NCI-H1105 (cell line): ENCODE data around the gene MYL5.
"Not testable (repeated sequence)": the region's sequence is repeated elsewhere in the genome, so short reads cannot be mapped to it uniquely, and the experiment has no call there.

ENCODE experiments used
- DNase-seq: peaks from one replicate; lab custom pipeline; 2025; lab: John Stamatoyannopoulos, UW

Gene MYL5

DNA sequence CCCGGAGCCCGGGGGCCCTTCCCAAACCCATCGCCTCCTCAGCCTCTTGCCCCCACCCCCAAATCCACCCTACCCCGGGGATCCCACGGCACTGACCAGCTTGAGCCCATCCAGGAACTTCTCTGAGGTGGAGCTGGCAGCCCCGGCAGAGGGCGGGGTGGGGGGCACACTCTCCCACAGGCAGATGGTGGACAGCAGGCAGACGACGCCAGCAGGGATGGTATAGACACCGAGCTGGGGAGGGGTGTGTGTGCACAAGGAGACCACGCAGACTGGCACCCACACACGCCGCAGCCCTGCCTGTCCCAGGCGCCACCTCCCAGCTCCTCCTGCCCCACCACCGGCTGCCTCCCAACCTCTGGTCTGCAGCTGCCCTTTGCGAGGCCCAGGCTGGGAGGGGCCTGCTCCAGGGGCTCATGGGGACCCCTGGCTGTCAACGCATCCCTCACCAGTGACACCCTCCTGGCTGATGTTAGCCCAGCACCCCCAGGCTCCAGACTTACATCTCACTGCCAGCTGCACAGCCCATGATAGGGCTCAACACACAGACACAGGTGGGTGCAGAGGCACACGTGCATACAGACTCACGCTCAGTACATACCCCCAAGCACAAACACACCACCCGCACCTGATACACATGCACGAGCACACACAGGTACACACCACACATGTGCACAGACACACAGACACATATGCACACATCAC, 10.4 kb downstream of the MYL5 start:
- DNase-seq = no peak

DNA sequence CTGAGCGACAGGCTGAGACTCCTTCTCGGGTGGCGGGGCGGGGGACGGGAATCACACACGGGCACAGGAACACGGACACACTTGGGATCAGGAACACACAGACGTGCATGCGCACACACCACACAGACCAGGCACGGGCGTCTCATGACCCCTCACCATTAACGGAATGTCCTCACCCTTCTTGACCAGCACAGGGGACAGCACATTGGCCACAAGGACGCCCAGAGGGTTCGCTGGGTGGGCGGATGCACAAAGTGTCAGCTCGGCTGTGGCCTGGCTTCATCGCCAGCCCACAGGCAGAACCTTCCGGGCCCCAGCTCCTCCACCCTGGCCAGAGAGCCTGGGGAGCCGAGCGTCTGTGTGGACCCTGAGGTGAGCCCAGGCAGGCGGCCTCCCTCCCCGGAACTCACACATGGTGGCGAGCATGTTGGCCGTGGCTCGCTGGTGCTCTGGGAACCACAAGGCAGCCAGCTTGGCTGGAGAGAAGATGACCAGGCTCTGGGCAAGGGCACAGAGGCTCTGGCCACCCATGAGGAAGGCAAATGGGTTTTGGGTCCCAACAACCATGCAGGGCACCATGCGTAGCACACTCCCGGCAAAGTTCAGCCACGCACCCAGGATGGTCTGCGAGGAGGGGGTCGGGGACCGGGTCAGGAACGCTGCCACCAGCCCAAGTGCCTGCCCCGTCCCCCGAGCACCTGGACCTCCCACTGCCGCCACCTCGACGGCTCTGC, 11.5 kb downstream of the MYL5 start:
- no peak for DNase-seq

DNA sequence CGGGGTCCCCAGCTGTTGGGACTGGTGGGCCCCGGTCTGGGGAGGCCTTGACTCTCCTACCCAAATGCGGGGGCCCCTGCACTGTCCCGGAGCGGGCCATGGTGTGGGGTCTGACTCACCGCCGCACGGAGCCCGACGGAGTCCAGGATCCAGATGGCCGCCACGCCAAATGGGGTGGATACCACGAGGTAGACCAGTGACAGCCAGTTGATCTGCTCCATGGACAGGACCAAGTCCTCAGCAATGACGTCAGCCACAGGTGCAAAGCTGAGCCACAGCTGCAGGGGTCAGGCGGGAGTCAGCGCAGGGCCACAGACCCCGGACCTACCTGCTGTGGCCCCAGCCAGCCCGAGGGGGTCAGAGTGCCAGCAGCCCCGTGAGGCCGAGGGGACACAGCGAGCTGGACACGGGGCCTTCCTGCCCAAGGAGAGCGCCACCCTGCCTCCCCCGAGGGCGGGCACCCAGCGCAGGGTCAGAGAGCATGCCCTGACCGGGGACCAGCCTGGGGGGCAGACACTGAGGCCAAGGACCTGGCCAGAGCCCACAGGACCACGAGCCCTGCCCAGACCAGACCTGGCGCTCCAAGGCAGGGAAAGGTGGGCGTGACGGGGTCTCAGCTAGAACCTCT, 12.2 kb downstream of the MYL5 start:
- no peak for DNase-seq

DNA sequence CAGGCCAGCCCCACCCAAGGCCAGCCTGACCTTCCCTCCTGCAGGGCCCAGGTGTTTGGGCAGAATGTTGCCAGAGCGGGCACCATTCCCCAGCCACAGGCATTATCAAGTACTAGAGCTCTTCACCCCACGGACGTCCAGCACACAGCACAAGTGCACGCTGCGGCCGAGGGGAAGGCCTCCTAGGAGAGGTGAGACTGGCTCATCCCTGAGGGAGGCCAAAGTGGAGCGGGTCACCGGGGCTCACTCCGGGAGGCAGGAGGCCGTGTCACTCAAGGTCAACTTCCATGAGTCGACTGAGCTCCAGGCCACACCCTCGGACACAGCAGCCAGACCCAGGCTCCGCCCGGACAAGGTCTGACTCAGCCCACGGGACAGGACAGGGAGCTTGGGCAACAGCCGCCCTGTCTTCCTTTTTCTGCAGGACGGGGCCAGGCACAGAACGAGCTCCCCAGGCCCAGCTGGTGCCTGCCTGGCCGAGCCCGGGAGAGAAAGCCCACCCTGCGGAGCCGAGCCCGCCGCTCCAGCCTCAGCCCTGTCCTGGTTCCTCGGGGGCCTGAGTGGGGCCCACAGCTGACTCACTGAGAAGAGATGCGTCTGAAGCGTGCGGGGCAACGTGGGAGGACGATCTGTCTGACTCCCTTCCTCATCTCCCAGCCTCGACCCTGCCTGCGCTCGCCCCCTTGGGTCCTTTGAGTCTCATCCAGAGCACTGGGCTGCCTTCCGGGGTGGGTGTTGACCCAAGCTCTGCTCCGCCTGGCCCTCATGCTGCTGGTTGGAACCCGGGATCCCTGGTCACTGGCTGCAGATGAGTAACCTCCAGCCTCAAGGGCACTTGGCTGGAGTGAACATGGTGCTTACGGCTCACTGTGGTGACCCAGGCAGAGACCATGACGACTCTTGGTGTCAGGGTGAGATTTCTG, 13.0 kb downstream of the MYL5 start:
- no peak for DNase-seq

DNA sequence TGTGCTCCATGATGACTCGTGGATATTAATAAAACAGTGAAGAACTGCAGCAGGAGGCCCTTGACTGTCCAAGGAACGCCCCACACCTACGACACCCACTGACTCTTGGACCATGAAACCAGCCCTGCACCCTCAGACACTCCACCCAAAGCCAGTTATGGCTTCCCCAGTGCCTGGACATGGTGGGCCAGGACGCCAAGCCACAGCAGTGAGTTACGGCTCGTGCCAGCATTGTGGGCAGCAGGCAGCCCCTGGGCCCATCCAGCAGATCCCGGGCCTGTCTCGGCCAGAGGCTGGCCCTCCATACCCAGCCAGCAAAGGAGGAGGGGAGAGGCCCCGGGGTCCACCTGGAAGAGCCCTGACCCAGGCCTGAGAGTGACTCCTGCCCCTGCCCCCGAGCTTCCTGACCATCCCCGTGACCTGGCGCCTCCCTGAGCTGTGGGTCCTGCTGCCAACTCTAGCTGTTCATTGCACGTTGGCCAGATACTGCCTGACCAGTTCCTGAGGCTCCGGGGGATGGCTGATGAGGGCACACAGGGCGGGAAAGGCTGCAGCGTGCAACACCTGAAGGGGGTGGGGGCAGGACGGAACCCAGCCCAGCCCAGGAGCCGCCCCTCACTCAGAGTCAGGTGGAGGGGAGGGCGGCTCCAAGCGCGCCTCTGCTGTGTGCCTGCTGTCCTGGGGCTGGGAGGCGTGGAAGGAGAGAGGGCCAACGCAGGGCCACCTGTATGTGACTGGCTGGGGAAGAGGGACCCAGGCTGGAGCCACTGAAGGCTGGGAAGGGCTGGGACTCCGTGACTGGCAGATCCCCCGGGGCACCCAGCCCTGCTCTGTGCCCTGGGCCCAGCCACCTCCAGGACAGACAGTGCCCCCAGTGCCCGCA, 13.9 kb downstream of the MYL5 start:
- no peak for DNase-seq

DNA sequence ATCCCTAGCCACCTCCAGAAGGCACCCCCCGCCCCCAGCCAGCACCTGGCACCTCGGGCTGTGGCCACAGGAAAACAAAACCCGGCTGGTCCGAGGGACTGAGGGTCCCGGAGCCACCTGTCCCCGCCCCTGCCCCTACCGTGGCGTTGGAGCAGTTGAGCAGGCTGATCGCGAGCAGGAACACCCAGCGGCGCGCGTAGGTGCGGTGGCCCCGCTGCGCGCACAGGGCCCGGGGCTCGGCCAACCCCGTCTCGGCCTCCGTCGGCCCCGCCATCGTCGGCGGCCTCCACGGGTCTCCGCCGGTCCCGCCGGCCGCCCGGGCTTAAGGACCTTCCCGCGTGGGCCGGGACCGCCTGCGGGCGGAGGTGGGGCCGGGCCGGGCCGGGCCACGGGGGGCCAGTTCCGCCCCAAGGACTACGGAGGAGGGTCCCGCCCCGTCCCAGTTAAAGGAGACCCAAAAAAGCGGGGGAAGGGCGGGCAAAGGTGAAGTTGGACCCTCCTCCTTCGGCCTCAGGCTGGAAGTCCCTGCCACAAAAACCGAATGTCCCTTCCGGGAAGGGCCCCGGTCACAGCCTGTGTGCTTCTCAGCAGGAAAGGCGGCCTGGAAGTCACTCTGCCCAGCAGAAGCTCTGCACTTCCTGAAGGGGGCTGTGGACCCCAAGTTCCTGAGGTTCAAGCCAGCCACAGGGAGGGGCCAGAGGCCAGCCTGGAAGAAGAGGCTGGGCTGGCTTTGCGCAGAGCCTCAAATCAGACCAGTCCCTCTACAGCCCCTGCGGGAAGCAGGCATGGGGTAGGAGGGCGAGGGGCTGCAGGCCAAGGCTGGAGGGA, 14.7 kb downstream of the MYL5 start, which contains the start of gene SLC49A3:
TSS of gene SLC49A3 (minus strand) at position 298 of the 828 bp plus-strand sequence. CDS start at position 274, 24 bp downstream.
- no peak for DNase-seq

DNA sequence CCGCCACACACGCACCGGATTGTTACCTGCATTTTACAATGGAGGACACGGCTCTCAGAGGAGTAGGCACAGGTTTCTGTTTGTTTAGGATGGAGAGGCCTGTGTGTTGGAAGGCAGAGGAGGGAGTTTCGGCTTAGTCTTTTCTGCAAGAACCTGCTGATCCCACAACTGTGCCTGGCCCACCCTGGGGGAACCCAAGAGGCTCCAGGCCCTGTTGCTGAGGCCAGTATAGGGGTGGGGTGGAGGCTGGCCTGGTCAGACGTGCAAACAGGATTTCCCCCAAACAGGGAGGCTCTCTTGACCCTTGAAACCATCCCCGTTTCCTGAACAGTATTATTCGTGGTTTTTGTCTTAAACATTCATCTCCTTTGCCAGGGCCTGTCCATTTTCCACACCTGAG, 15.4 kb downstream of the MYL5 start:
- no peak for DNase-seq

DNA sequence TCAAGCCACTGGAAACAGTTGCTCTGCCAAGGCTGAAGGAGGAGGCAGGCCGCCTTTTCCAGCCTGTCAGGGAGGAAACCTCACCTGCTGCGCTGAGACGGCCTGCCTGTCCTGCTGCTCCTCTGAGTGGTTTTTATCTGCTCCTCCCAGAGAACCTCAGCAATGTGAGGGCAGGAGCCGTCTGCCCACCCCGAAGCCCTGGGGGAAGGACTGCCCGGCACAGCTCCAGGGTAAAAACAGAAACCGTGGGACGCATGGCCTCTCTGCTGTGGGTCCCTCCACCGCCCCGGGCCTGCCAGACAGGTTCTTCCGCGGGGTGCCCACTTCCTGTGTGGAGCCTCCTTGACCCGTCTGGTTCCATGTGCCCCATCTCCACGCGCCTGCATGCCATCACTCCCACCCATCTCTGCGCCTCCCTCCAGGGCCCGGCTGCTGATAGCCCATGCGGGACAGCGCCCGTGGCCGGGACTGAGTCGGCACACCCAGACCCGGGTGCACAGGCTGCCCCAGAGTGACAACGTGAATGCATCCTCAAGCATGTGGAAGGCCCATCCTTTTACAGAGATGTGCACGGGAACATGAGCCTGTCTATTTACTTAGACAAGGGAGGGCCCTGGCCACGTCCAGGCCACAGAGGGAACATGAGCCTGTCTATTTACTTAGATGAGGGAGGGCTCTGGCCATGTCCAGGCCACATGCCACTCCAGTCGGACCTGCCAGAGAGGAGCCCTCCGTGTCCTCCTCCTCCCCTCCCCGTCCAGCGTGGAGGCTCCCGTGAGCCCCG, 18.6 kb downstream of the MYL5 start:
- no peak for DNase-seq

DNA sequence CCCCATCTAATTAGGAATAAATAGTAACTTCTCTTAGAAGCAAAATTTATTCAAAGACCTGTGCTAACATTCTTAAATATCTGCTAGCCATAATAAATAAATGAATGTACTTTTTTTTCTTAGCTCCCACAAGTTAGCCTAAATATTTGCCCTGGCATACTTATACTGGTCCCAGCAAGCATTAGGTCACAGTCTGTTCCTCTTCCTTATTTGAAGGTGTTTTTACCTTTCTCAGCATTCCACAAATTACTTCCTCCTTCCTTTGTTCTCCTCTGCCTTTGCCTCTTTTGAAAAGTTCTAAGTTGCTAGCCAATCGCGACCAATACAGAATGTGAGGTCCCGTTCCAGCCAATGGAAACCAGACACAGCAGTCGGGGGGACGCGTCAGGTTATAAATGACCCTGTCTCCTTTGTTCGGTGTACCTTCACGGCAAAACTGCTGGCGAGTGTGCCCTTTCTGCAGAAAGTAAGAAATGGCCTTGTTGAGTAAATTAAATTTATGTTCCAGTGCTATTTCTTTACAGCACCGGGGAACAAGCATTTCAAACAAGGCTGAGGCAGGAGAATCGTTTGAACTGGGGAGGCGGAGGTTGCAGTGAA, 20.1 kb downstream of the MYL5 start:
- DNase-seq = not testable (repeated sequence)

DNA sequence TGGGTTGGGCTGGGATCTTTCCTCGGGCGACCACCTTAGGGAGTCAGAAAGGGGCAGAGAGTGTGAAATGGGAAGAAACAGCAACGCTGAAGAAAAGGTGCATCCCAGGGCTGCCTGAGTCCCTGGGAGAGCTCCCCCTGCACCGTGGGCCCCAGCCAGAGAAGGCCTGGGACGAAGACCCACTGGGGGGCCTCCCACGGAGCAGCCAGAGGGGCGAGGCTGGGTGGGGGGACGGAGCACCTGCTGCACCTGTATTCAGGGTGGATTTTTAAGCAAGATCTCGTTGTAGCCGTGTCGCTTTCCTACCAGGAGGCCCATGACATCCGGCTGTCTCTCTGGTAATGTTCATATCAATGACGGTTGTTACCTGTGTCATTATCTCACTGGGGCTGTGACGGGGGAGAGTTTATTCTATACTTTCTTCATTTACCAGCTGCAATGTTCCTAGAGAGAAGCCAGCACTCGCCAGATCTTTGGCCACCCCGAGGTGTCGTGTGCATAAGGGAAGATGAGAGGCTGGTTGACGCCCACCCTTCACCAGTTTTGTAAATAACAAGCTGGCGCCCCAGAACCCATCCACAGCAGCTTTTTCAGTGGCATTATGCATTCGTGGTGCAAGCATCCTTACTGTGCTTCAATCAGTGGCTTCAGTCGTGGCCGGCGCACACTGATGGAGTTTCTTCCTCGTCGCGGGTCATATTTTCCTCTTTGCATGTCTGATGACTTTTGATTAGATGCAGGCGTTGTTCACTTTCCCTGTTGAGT, 25.7 kb downstream of the MYL5 start:
- no peak for DNase-seq

DNA sequence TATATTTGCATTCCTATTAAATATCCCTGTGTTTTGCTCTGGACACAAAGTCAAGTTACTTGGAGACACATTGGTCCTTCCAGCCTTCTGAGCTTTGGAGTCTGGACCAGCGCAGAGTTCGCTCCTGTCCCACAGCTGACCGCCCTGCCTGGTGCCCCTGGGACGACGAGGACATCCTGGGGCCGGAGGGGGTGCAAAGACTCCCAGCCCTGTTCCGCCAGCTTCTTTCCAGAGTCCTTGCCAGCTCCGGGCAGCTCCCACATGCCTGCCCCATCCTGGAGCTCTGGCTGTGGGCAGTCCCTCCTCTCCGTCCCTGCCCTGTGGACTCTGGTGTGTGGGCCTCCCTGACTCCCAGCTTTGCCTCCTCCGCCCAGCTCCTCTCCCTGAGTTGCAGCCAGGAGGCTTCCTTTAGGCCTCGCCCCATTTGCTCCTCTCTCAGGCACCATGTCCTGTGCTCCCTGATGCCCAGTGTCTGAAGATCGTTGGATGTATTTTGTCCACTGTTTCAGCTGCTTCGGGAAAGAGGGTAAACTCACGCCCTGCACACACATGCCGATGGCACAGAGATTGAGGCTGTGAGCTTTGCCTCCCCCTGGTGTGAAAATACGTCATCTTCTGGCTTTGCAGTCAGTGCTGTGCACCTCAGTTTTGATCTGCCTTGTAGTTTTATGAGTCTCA, 26.4 kb downstream of the MYL5 start:
- DNase-seq = no peak

DNA sequence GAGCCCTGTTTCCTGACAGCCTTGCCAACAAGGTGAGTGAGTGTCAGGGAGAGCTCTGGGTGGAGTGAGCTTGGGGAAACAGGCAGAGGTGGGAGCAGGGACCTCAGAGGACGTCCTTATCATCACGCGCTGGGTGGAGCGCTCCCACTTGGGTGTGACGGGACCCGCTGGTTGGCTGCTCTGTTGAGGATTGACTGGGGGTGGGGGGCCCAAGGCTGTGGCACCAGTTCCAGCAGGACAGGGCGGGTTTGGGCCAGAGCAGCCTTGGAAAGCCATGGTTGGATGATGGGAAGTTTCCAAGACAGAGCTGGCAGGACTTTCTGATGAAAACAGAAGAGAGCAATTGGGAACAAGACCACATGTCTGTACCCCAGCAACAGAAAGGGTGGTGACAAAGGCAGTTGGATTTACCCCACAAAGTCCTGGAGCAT, 28.3 kb downstream of the MYL5 start:
- DNase-seq = no peak

DNA sequence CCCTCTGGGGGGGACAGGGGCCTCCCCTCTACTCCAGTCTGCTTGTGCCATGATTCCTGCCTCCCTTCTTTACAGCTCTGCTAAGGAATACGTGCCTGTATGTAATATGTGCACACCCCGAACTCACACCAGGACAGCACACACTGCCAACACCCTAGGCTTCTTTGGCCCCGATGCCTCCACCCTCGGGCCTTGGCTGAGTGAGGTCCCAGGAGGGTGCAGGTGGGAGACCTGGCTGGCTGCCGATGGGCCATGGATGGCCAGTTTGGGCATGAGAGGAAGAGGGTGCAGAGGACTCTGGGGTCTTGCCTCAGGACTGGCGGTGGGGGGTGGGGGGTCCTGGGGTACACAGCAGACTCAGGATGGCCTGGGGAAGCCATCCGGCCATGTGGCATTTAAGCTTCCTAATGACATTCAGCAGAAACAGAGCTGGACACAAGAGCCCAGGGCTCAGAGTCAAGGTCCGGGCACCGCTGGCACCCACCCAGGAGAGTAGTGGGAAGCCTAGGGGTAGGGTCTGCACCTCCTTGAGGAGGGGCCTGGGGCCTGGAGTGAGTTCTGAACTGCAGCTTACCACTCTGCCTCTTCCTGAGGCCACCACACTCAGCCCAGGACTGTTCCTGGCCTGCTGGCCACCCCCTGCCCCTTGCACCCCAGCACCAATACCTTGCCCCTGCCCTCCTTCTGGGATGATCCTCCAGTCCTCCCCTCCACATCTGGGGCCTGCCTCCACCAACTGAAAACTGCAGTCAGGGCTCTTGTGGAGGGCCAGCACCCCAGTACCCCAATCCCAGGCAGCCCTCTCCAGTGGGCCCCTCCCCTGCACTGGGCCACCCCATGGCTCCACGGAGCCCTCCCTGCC, 29.2 kb downstream of the MYL5 start:
- no peak for DNase-seq

DNA sequence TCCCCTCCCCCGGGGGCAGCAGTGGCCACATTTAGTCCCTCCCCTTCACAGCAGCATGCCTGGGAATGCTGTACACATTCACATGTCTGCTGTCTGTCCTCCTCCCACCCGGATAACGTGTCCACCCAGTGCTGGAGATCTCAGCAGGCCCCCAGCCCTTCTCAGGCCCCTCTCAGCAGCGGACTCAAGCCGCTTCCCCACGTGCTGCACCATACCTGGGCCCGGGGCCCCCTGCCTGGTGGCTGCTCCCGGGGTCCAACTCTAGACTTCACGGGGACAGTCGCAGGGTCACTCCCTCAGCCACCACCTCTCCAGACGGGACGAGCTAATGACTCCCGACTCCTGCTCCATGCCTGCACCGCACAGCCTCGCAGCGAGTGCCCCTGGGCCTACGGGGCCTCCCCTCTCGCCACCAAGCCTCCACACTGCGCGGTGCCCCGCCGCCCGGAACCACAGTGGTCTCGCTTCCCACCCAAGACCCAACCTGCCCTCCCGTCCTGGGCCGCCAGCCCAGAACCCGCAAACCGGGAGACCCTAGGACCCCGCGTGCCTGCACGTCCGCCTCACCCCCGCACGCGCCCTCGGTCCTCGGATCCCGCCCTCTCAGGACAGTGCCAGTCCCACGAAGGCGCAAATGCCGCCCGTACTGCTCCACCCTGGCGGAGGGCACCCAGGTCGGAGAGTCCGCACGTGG, 30.0 kb downstream of the MYL5 start:
- no peak for DNase-seq

DNA sequence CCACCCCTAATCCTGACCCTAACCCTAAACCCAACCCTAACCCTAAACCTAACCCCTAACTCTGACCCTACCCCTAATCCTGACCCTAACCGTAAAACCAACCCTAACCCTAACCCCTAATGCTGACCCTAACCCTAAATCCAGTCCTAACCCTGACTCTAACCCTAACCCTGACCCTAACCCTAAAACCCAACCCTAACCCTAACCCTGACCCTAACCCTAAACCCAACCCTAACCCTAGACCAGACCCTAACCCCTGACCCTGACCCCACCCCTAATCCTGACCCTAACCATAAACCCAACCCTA, 30.6 kb downstream of the MYL5 start:
- no peak for DNase-seq
